HG02623 (cell line): Measurements from ENCODE around the gene TGFBRAP1.

Source experiments
- ATAC-seq: cut with Tn5 transposase; IDR thresholded peaks from one replicate; pipeline ENCODE4 v1.9.1; 2021; ENCODE audit warnings: moderate library complexity; ENCODE audit not compliant: unreplicated experiment

The TGFBRAP1 gene

GRCh38 chr2:105239924-105240323 lies 89.6 kb downstream of the TGFBRAP1 start:
- no peak for ATAC-seq

DNA sequence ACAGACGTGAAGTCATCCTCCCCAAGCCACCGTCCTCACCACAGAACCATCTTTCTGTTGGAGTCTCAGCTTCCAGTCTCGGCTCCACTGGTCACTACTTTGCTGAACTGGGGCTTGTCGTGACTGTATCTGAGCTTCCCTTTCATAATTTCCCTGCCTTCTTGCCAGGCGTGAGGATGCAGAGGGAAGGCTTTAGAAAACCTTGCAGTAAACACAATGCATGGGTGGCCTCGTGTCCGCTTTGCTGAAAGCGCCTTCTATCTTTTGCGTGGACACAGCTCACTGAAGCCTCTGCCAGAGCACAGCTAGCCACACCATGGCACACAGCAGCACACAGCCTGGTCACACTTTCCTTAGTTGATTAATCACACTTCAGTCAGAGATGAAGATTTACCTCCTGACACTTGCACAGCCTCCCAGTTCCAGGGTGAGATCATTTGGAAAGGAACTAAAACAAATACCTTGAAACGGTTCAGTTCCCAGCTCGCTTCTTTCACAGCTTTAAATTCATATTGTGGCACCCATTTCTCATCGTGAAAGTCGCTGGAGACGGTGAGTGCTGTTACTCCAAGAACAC lies 90.8 kb downstream of the TGFBRAP1 start:
- no peak for ATAC-seq

GRCh38 chr2:105237045-105237765 lies 92.3 kb downstream of the TGFBRAP1 start:
- no peak for ATAC-seq

- no peak for ATAC-seq
Measured at GRCh38 chr2:105236060-105236424, 93.5 kb downstream of the TGFBRAP1 start.

GRCh38 chr2:105235388-105236059 lies 94.0 kb downstream of the TGFBRAP1 start:
- ATAC-seq, result peak; percentile 55

GRCh38 chr2:105231232-105231619 lies 98.3 kb downstream of the TGFBRAP1 start:
- ATAC-seq, result no peak

DNA sequence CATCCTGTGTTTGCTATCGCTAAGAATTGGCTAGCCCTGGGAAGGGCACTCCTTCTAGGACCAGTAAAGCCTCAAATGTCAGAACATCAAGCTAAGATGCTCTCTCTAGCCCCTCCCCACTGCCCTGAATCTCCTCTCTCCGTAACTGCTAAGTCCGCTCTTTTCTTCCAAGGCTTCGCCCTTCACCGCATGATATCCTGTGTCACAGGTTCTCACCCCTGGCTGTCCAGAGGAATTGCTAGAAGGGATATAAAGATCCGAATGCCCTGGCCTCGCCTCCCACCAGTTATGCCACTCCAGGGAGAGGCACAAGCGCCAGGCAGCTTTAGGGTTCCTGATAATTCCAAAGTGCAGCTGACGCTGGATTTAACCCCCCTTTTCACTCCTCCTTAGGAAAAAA lies 105.1 kb downstream of the TGFBRAP1 start:
- no peak for ATAC-seq

DNA sequence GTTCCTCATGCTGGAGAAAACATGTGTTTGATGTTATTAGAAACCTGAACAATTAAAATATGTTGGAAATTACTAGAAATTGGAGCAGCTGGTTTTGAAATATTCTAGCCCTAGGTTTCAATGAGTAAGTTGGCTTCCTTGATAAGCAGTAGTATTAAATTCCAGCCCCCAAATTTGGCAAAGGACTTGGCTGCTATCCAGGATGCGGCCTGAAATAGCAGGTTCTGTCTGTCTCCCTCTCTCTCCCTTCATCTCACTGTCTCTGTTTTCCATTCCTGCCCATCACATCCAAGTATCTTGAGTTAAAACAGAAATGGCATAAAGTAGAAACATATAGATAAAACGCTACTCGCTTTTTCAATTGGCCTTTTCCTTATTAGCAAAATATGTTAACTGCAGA lies 108.9 kb downstream of the TGFBRAP1 start:
- ATAC-seq, result no peak

DNA sequence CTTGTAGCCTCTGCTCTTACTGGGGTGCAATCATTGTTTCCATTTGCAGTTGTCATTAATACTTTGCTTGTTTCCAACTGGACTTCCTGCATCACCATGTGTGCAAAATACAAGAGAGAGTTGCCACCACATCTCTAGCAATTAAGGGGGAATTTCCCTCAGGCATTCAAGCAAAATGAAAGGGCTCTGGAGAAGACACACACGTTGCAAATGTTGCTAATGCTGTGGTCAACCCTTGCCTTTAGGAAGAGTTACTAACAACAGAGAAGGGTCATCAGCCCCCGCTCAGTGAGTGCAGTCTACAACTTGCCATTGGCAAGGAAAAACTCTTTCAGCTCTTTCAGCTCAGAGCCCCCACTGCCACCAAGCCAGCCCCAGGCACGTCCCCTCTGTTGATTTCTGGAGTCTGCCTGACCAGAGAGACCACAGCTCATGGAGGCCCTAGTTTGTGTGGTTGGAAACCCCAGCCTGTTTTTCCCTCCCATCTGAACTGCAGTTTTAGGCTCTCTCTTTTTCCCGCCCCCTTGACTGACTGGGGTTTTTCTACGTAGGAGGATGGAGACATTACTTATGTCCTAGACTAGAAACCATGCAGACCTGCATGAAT lies 113.8 kb downstream of the TGFBRAP1 start:
- no peak for ATAC-seq
